HepG2 (cell line): ENCODE results near the gene TMEM114.

Source experiments
- BRCA1 ChIP-seq: sonication (generic); formaldehyde crosslinking; IDR thresholded peaks from 2 replicates; pipeline ENCODE4 v1.4.0; 2020; ENCODE audit warnings: missing genetic modification reagents
- EP300 ChIP-seq, 3 experiments: sonication (generic) in 1 of 3; formaldehyde crosslinking in 1 of 3; IDR thresholded peaks; 2 replicates each; pipeline versions ENCODE4 v1.5.1 to v1.6.1; 2011 to 2020; ENCODE audit warnings: low read depth in 2 of 3, low read length in 2 of 3, borderline replicate concordance in 1 of 3, improper control_type of control experiment in 1 of 3, mild to moderate bottlenecking in 1 of 3, missing genetic modification reagents in 1 of 3, moderate library complexity in 1 of 3
- EZH2 ChIP-seq: conservative IDR thresholded peaks from 2 replicates; pipeline ENCODE4 v1.6.1; 2012; ENCODE audit warnings: mild to moderate bottlenecking, low read depth, low read length, moderate library complexity
- IKZF1 ChIP-seq: fragments of 450-650 bp; IDR thresholded peaks from 2 replicates; pipeline ENCODE4 v1.7.1; 2016
- RBM39 ChIP-seq: fragments of 200-400 bp; formaldehyde crosslinking; IDR thresholded peaks from one replicate; pipeline ENCODE4 v1.6.1; 2018; ENCODE audit warnings: antibody characterized with exemption, mild to moderate bottlenecking, low read depth, low read length; ENCODE audit not compliant: poor library complexity, severe bottlenecking

GRCh38 chr16:8572919-8573724 lies 17.2 kb downstream of the TMEM114 start:
- TF ChIP-seq RBM39 (no peak), EZH2 (no peak), IKZF1 (no peak), EP300 (IDR thresholded peaks at IDR 0.05; ENCODE audit: low read depth in 2 of 2, low read length in 2 of 2) (0 out of 4 replicates have a peak, but pooled peaks of 1 of the 2 experiments have one; percentile 41), EP300 (CRISPR knock-in tag; IDR thresholded peaks at IDR 0.05; ENCODE audit: borderline replicate concordance) (no peak), BRCA1 (CRISPR knock-in tag) (no peak)
